ENCODE results near the gene FCRL1.

The FCRL1 gene

GRCh38 chr1:157799996-157800395 is 19.9 kb downstream of the FCRL1 start:
- DNase-seq: no peak

GRCh38 chr1:157798211-157798610 is 21.7 kb downstream of the FCRL1 start:
- DNase-seq: no peak

- DNase-seq: no peak
Measured at GRCh38 chr1:157785248-157785647, 34.7 kb downstream of the FCRL1 start.

DNA sequence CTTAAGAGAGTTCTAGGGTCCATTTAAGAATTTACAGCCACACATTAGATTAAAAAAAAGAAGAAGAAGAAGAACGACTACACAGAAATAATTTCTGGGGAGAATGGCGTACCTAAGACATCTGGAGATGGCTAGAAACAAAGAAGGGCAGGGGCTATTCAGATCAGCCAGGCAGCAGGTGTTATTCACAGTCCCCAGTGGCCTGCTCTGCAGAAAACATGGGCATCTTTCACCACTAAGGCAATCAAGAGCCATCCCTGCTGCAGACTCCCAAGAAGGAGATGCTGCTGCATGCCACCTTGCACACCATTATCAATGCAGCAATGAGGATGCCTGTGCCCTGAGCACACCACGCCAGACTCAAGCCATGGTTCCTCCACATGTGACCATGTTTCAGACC is 35.1 kb downstream of the FCRL1 start:
- DNase-seq: no peak

DNA sequence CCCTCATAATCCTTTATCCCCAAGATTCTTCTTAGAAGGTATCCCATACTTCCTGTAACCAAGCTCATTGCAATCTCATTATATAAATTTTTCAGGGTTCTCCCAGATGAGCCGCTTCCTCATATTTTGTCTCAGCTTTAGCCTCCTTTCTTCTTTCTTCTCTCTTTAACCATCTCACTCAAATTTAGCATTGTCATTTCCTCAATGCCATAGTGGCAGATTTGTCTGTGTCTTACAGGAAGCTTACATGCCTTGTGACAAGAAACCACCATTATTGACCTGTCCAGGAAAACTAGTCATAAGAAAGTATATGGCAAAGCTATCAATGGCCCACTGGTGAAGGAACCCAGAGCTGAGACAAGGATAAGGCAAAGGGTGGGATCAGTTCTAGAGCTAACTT is 37.0 kb downstream of the FCRL1 start:
- DNase-seq: no peak

DNA sequence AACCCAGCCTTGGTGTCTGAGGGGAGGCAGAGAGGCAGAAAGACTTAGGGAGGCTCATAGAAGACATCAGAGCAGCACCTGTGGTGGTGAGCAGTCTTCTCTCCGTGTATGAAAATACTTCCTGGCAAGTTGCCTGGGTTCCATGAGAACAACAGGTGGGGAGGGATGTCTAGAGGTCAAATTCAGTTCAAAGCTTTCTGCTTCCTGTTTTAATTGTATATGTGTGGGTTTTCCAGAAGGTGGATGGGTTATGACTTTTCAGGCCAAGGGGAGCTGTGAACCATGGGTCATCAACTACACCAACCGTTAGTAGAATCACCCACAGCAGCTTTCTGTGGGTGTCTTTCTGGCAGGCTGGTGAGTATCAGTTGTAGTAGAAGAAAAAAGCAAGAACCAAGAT is 38.9 kb downstream of the FCRL1 start:
- DNase-seq: no peak

DNA sequence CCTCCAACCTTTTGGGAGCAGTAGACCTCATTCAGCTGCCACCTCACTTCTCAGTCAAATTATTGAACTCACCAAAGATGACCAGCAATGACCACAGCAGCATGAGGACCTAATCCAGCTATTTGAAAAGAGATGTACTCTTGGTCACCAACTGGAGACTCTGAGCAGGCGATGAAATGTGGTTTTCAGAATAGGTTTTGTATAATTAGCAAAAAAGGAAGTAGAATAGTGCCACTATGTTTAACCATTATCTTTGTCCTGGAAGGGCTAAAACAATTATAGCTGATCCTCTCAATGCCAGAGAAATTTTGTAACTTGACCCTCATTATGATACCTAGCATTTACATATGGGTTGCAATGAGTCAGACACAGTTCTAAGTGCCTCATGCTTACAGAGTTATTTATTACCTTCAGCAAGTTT is 42.9 kb downstream of the FCRL1 start, which contains the start of gene FCRL2:
TSS of gene FCRL2 (minus strand) at position 162 of the 421 bp plus-strand sequence. CDS start at position 103, 59 bp downstream.
- no peak for DNase-seq

DNA sequence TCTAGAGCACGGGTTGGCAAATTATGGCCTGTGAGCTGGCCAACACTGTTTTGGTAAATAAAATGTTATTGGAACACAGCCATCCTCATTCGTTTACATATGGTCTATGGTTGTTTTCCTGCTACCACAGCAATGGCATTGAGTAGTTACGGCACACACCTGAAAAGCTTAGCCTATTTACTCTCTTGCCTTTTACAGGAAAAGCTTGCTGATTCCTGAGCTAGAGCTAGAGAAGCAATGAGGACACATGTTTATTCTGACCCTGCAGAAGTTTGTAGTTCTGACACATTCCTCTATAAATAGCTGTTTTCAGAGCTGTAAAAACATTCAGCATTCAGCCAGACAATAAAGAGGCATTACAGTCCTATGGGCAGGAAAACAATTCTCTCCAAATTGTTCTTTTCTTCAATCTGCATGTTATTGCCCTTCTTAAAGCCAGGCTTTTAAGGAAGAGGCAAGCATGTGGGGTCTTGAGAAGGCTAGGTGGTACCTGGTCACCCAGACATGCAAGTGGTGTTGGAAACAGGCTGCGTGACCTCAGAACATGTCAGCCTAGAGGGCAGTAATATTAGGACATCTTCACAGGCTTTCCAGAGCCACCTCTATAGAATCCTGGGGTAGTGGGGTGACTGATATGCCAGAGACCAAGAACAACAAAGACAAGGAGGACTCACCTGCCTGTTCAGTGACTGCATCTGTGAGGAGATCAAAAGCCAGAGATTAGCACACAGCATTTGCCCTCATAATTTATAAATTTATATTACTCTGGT is 44.6 kb downstream of the FCRL1 start:
- no peak for DNase-seq

- no peak for DNase-seq
Measured at GRCh38 chr1:157774412-157774811, 45.5 kb downstream of the FCRL1 start.

DNA sequence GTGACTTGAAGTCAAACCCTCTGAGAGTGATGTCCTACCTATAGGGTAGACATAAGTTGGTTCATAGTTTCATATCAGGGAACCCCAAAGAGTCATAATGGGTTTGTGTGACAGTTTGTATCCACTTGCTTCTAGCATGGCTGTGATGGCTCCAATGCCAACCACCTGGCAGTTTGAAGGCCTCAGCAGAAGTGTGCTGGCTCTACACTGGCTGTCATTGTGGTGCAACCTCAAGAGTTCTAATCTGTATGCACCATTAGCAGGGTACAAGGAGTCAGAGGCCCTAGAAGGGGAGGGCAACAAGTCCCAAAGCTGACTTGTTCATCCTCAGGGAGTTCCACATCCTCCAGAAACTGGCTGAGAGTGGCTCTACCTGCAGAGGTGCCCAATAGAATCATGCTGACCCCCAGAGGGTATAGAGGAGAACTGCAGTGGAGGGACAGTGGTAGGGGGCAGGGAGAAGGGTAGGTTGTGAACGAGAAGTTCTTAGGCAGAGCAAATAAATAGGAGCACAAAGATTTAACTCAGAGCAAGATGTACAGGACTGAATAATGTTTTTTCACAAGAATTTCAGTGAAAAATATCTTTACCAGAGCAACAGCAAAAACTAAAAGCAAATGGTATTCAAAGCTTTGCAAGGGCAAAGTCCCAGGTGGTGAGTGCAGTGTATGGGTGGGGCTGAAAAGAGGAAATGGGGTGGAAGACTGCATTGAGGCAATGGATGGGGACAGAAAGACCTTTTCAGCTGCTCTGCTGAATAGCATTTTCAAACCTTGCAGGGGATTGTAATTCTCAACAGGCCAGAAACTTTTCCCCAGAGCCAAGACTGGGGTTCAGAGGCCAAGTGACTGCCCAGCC is 46.2 kb downstream of the FCRL1 start:
- peak; percentile 28 for DNase-seq

- no peak for DNase-seq
Measured at GRCh38 chr1:157771661-157772425, 48.1 kb downstream of the FCRL1 start.

GRCh38 chr1:157770442-157771043 is 49.4 kb downstream of the FCRL1 start:
- no peak for DNase-seq

- DNase-seq: no peak
Measured at GRCh38 chr1:157766792-157767191, 53.1 kb downstream of the FCRL1 start.

- no peak for DNase-seq
Measured at GRCh38 chr1:157758018-157758417, 61.9 kb downstream of the FCRL1 start.

DNA sequence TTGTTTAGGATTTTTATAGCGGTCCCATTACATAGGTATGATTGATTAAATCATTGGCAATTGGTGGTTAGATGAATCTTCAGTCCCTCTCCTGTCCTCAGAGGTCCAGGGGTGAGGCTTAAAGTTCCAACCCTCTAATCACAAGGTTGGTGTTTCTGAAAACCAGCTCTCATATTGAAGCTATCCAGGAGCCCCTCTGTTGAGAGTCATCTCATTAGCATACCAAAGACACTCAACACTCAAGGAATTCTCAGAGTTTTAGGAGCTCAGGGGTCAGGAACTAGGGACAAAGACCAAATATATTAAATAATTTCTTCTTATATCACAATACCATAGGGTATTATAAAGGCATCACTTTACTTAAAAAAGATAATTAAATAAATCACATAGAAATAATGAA is 66.3 kb downstream of the FCRL1 start:
- no peak for DNase-seq

DNA sequence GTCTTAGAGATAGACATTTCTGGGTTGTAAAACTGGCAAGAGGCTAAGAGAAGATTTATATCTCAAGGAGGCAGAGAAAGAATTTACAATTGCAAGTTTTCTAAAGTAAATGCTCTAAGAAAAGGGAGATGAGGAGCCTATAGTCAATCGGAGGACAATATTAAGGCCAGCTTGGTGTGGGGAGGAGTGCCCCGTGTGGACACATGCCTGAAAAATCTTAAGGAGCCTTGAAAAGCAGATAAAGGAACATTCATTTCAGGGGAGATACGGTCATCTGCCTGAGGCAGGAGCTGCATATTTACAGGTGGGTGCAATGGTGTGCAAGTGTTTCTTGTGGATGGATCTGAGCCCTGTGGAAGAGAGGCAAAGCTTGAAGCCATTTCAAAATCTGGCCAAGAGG is 68.6 kb downstream of the FCRL1 start:
- DNase-seq: no peak

GRCh38 chr1:157748262-157748817 is 71.6 kb downstream of the FCRL1 start:
- no peak for DNase-seq

Measured in CD4-positive, alpha-beta T cell treated with Interleukin-17A for 1 hour (primary cell).